ENCODE results near the gene INPP5B. TPM values are rescaled to one million over a fixed set of nuclear protein-coding genes. Genes with fewer than 3 reads are reported as not detected.
"Not testable (repeated sequence)": the region's sequence is repeated elsewhere in the genome, so short reads cannot be mapped to it uniquely, and the experiment has no call there.

The INPP5B gene
- total and polyA plus RNA-seq, 8 donors, result 7.2 to 56.7 (median 9.5) TPM

- no peak for DNase-seq
- H3K9me3 ChIP-seq, result no peaks in the 10 kb centered on the region
- 30 to 46% (median 40%) methylated on average over 1 of the region's 1 CpG for WGBS, 5 donors
- H3K4me3 ChIP-seq, result no peak overlapping the region
- intact Hi-C loops (cut with DNase I; ENCODE audit: low total_unique reads), result no loop called here
- no peak overlapping the region for H3K27ac ChIP-seq
- TF ChIP-seq EP300 (IDR thresholded peaks at IDR 0.05) (no peak), POLR2AphosphoS5 (IDR thresholded peaks at IDR 0.05) (no peak), CTCF (IDR thresholded peaks at IDR 0.05) (no peak), POLR2A (IDR thresholded peaks at IDR 0.05) (no peak)
- peaks cover 17 to 28% (median 21%) of the 10 kb centered on the region in 4 donors for H3K4me1 ChIP-seq
- no peaks in the 10 kb centered on the region for H3K27me3 ChIP-seq
- H3K36me3 ChIP-seq, result peaks cover 47 to 54% (median 52%) of the 10 kb centered on the region in 4 donors
Measured at GRCh38 chr1:37987679-37988078, 40.8 kb upstream of the INPP5B start.

GRCh38 chr1:37983546-37983945 is 36.7 kb upstream of the INPP5B start:
- no peaks in the 10 kb centered on the region for H3K27me3 ChIP-seq
- peaks cover 87 to 95% (median 93%) of the 10 kb centered on the region in 4 donors for H3K36me3 ChIP-seq
- 89 to 95% (median 93%) methylated on average over 2 of the region's 2 CpGs for WGBS, 5 donors
- no peaks in the 10 kb centered on the region for H3K9me3 ChIP-seq
- peaks cover 5 to 12% (median 9%) of the 10 kb centered on the region in 4 donors for H3K4me1 ChIP-seq
- no peak for TF ChIP-seq EP300 (IDR thresholded peaks at IDR 0.05)
- no peak for TF ChIP-seq CTCF (IDR thresholded peaks at IDR 0.05)
- no peak for TF ChIP-seq POLR2AphosphoS5 (IDR thresholded peaks at IDR 0.05)
- no peak for TF ChIP-seq POLR2A (IDR thresholded peaks at IDR 0.05)
- intact Hi-C loops (cut with DNase I; ENCODE audit: low total_unique reads), result no loop called here
- no peak overlapping the region for H3K27ac ChIP-seq
- no peak overlapping the region for H3K4me3 ChIP-seq
- DNase-seq, result no peak

- Histone ChIP-seq H3K4me3 (no peak overlapping the region), H3K27me3 (no peaks in the 10 kb centered on the region), H3K27ac (no peak overlapping the region), H3K36me3 (peaks cover 85 to 100% (median 100%) of the 10 kb centered on the region in 4 donors), H3K4me1 (no peaks in the 10 kb centered on the region), H3K9me3 (no peaks in the 10 kb centered on the region)
- no peak for DNase-seq
- intact Hi-C loops (cut with DNase I; ENCODE audit: low total_unique reads), result loop anchor here (10.0 kb wide), 1 partner anchor 94 kb away; no protein-coding TSS in a partner anchor
- 83 to 91% (median 90%) methylated on average over 4 of the region's 4 CpGs for WGBS, 5 donors
- no peak for TF ChIP-seq POLR2AphosphoS5 (IDR thresholded peaks at IDR 0.05)
- TF ChIP-seq CTCF (IDR thresholded peaks at IDR 0.05), result no peak
- TF ChIP-seq EP300 (IDR thresholded peaks at IDR 0.05), result no peak
- no peak for TF ChIP-seq POLR2A (IDR thresholded peaks at IDR 0.05)
Measured at GRCh38 chr1:37978541-37978940, 31.7 kb upstream of the INPP5B start.

- peak in 1 of 2 donors; percentile 67 for DNase-seq
- not testable (repeated sequence) for H3K4me1 ChIP-seq, H3K4me3 ChIP-seq, H3K27ac ChIP-seq, H3K27me3 ChIP-seq, H3K9me3 ChIP-seq
- WGBS, 5 donors, result 52 to 60% (median 54%) methylated on average over 6 of the region's 6 CpGs
- peaks cover 55 to 95% (median 89%) of the 10 kb centered on the region in 4 donors for H3K36me3 ChIP-seq
- TF ChIP-seq POLR2AphosphoS5 (IDR thresholded peaks at IDR 0.05) (peak in 1 of 3 donors; percentile 20), CTCF (IDR thresholded peaks at IDR 0.05) (peak in 3 of 7 experiments; percentile 39 to 64 (median 46))
- intact Hi-C loops (cut with DNase I; ENCODE audit: low total_unique reads), result loop anchor here (10.0 kb wide), 1 partner anchor 90 kb away; no protein-coding TSS in a partner anchor
Measured at GRCh38 chr1:37975083-37975482, 28.2 kb upstream of the INPP5B start.
